GM12878 (cell line): ENCODE measurements around the gene DOP1A. TPM values are rescaled to one million over a fixed set of nuclear protein-coding genes. Genes with fewer than 3 reads are reported as not detected.

Experiments used
- ATAC-seq: fragments of 200-7000 bp; cut with Tn5 transposase; 3 replicates; pipeline ENCODE4 v1.9.1; 2020; ENCODE audit warnings: mild to moderate bottlenecking, moderate library complexity
- BruUV-seq: library from RNA; stranded (reverse); fragments of 400-500 nt; replicated peaks from 2 replicates; lab custom pipeline; 2021; lab: Mats Ljungman, UMichigan
- CTCF ChIA-PET: fragments of 300-600 bp; sonication (Branson Sonifier 250); formaldehyde crosslinking; extraction: SDS; loops from one replicate; lab custom pipeline; 2021; ENCODE audit warnings: inconsistent platforms; lab: Yijun Ruan, JAX
- POLR2A ChIA-PET: fragments of 350-600 bp; formaldehyde crosslinking; extraction: SDS; loops from one replicate; lab custom pipeline; 2021; ENCODE audit warnings: inconsistent platforms; lab: Charles Lee
- RAD21 ChIA-PET: fragments of 300-600 bp; sonication (Branson Sonifier 250); formaldehyde crosslinking; loops from one replicate; lab custom pipeline; 2023; ENCODE audit warnings: antibody characterized with exemption; ENCODE audit not compliant: unreplicated experiment; lab: Charles Lee
- SMC1A ChIA-PET: fragments of 300-600 bp; sonication (Branson Sonifier 250); formaldehyde crosslinking; loops from one replicate; lab custom pipeline; 2023; ENCODE audit not compliant: unreplicated experiment, uncharacterized antibody; lab: Charles Lee
- DNase-seq: peaks from one replicate; pipeline ENCODE4 v3.0.0-alpha.2; 2011; ENCODE audit warnings: low read depth, low spot score
- FAIRE-seq: peaks from 3 replicates; lab custom pipeline; 2011; peaks lifted over from hg19 to GRCh38; lab: Jason Lieb, UNC
- H2AFZ ChIP-seq: 2 replicates; pipeline ENCODE4 v1.6.0; 2011; ENCODE audit warnings: low read depth, low read length, control low read depth; ENCODE audit not compliant: control insufficient read depth
- H3K27ac ChIP-seq: 2 replicates; pipeline ENCODE4 v1.5.1; 2011; ENCODE audit warnings: control low read depth; ENCODE audit not compliant: control insufficient read depth, insufficient read depth
- H3K27me3 ChIP-seq, 2 experiments: replicated peaks in 1 of 2; 2 replicates each; pipeline versions ENCODE4 v1.6.0 to v1.6.1; 2011; ENCODE audit warnings: low read length in 1 of 2; ENCODE audit not compliant: control insufficient read depth in 2 of 2, insufficient read depth in 2 of 2
- H3K36me3 ChIP-seq, 2 experiments: 2 replicates each; pipeline ENCODE4 v1.5.1; 2011; ENCODE audit warnings: low read length in 1 of 2; ENCODE audit not compliant: control insufficient read depth in 2 of 2, insufficient read depth in 2 of 2
- H3K4me1 ChIP-seq: 2 replicates; pipeline ENCODE4 v1.6.1; 2011; ENCODE audit warnings: mild to moderate bottlenecking, low read length, moderate library complexity, mixed read lengths; ENCODE audit not compliant: control insufficient read depth, insufficient read depth
- H3K4me2 ChIP-seq: 2 replicates; pipeline ENCODE4 v1.6.0; 2011; ENCODE audit warnings: control low read depth; ENCODE audit not compliant: control insufficient read depth, insufficient read depth
- H3K4me3 ChIP-seq: fragments of 200-600 bp; sonication (generic); 2 replicates; pipeline ENCODE4 v1.5.1; 2016
- H3K79me2 ChIP-seq: 2 replicates; pipeline ENCODE4 v1.6.0; 2011; ENCODE audit warnings: low read length; ENCODE audit not compliant: control insufficient read depth, insufficient read depth
- H3K9ac ChIP-seq: 2 replicates; pipeline ENCODE4 v1.8.0; 2011; ENCODE audit warnings: low read length, control low read depth, mixed read lengths; ENCODE audit not compliant: control insufficient read depth, insufficient read depth
- H3K9me3 ChIP-seq: replicated peaks from 3 replicates; pipeline ENCODE4 v1.5.1; 2011; ENCODE audit warnings: mild to moderate bottlenecking, low read length; ENCODE audit not compliant: control insufficient read depth, insufficient read depth
- H4K20me1 ChIP-seq: 2 replicates; pipeline ENCODE4 v1.6.0; 2011; ENCODE audit not compliant: control insufficient read depth, insufficient read depth
- ASH2L ChIP-seq: fragments of 300-600, 200-600 bp; sonication (generic); IDR thresholded peaks from 2 replicates; pipeline ENCODE4 v1.6.1; 2017; ENCODE audit warnings: low read depth, mild to moderate bottlenecking, borderline replicate concordance
- CREB1 ChIP-seq: IDR thresholded peaks from 2 replicates; pipeline ENCODE4 v1.6.1; 2012; ENCODE audit warnings: low read depth, mild to moderate bottlenecking, inconsistent platforms
- GATAD2B ChIP-seq: fragments of 450-650 bp; conservative IDR thresholded peaks from 2 replicates; pipeline ENCODE4 v1.6.1; 2017; ENCODE audit warnings: low read depth, mild to moderate bottlenecking, moderate library complexity
- MTA2 ChIP-seq: fragments of 450-650 bp; IDR thresholded peaks from 2 replicates; pipeline ENCODE4 v1.6.1; 2016; ENCODE audit warnings: low read depth, mild to moderate bottlenecking, moderate library complexity
- NR2F1 ChIP-seq: fragments of 450-650 bp; conservative IDR thresholded peaks from 2 replicates; pipeline ENCODE4 v1.6.1; 2017; ENCODE audit warnings: mild to moderate bottlenecking
- PML ChIP-seq: IDR thresholded peaks from 2 replicates; pipeline ENCODE4 v1.6.1; 2012; ENCODE audit warnings: low read length, inconsistent platforms
- POLR2AphosphoS5 ChIP-seq: IDR thresholded peaks from 2 replicates; pipeline ENCODE4 v1.6.1; 2011; ENCODE audit warnings: mild to moderate bottlenecking, low read length, inconsistent platforms
- SREBF1 ChIP-seq: IDR thresholded peaks from 2 replicates; pipeline ENCODE4 v1.6.1; 2012; ENCODE audit warnings: mild to moderate bottlenecking, low read length
- TCF7 ChIP-seq: IDR thresholded peaks from 2 replicates; pipeline ENCODE4 v1.6.1; 2014; ENCODE audit warnings: antibody characterized with exemption, borderline replicate concordance
- WGBS: methylation state at CpG from one replicate; pipeline ENCODE4 v1.1.6; 2016; ENCODE audit warnings: low lambda C conversion rate; ENCODE audit not compliant: insufficient replicate concordance, insufficient coverage; ENCODE audit errors: missing lambda C conversion rate; 5-methylcytosine and 5-hydroxymethylcytosine counted together
- in situ Hi-C: fragments of 300-500 bp; cut with MboI; formaldehyde crosslinking; loops from 9 replicates; pipeline ENCODE4 v1.14.3; 2018; ENCODE audit warnings: mixed read lengths
- intact Hi-C: fragments of 100-400 bp; cut with micrococcal nuclease; formaldehyde crosslinking; loops from one replicate; pipeline ENCODE4 v1.14.2; 2022; ENCODE audit not compliant: unreplicated experiment
- polyA plus RNA-seq, 11 experiments: library from polyadenylated mRNA; depleted of rRNA in 4 of 11; unstranded in 6 of 11; stranded (reverse) in 5 of 11; fragments of >200 nt; fragmentation: Nextera tagmentation in 4 of 11; fragmentation: Illumina TruSeq in 1 of 11; extraction: Ambion mirVana in 4 of 11; extraction: Trizol in 1 of 11; gene quantifications; 1 replicate in 1 of 11; 2 replicates in 10 of 11; pipeline versions ENCODE4 v1.2.1 to v1.2.3, GENCODE V29; 2011 to 2016; ENCODE audit warnings: inconsistent platforms in 2 of 11, missing spikeins in 2 of 11, low read depth in 1 of 11
- total RNA-seq, 4 experiments: library from RNA; depleted of rRNA in 3 of 4; stranded (reverse); fragments of >200 nt in 3 of 4; fragmentation: Illumina TruSeq in 1 of 4; extraction: Trizol in 1 of 4; gene quantifications; 2 replicates each; pipeline versions ENCODE4 v1.2.1 to v1.2.3, GENCODE V29; 2013 to 2021
- TF ChIP-seq, protein P1 (sequence below): fragments of 450-650 bp; IDR thresholded peaks from 2 replicates; pipeline ENCODE4 v1.6.1; 2017; ENCODE audit warnings: mild to moderate bottlenecking, low read depth, inconsistent platforms; ENCODE audit not compliant: poor library complexity, severe bottlenecking
- TF ChIP-seq, protein P2 (sequence below): fragments of 450-650 bp; IDR thresholded peaks from 2 replicates; pipeline ENCODE4 v1.6.1; 2016; ENCODE audit warnings: mild to moderate bottlenecking
- TF ChIP-seq, protein P3 (sequence below): IDR thresholded peaks from 2 replicates; pipeline ENCODE4 v1.6.1; 2011; ENCODE audit warnings: mild to moderate bottlenecking, low read depth, low read length, moderate library complexity; ENCODE audit not compliant: insufficient replicate concordance
- TF ChIP-seq, protein P4 (sequence below): IDR thresholded peaks from 2 replicates; pipeline ENCODE4 v1.6.1; 2011; ENCODE audit warnings: low read depth, low read length, improper control_type of control experiment, borderline replicate concordance
- TF ChIP-seq, protein P5 (sequence below): IDR thresholded peaks from 2 replicates; pipeline ENCODE4 v1.6.1; 2012; ENCODE audit warnings: low read length, inconsistent platforms
- TF ChIP-seq, protein P6 (sequence below): IDR thresholded peaks from 2 replicates; pipeline ENCODE4 v1.6.1; 2012; ENCODE audit warnings: low read depth, low read length, improper control_type of control experiment

Gene DOP1A
- total and polyA plus RNA-seq, 10 of the 15 experiments (the other 5 are each of a cell fraction or from before 2014, with no cell fraction given), result 1.9 to 22.9 (median 10.3) TPM

DNA sequence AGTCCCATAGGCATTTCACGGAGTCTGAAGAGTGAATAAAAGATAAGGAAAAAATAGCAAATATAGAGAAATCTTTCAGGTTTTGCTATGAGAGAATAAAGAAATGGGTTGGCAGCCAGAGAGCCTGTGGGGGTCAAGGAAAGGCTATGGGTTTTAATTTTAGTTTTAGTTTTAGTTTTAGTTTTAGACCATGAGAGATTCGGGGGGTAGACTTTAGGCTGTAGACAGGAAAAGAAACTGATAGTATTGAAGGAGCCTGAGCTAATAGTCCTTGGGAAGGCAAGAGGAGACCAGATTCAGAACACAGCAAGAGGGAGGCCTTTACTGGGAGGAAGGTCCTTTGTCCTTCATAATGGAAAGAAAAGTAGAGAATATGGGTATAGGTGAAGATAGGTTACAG, 19.3 kb downstream of the DOP1A start:
- peak; percentile 96 for ATAC-seq
- in situ Hi-C loops, result no loop called here
- TF ChIP-seq, protein P1, sequence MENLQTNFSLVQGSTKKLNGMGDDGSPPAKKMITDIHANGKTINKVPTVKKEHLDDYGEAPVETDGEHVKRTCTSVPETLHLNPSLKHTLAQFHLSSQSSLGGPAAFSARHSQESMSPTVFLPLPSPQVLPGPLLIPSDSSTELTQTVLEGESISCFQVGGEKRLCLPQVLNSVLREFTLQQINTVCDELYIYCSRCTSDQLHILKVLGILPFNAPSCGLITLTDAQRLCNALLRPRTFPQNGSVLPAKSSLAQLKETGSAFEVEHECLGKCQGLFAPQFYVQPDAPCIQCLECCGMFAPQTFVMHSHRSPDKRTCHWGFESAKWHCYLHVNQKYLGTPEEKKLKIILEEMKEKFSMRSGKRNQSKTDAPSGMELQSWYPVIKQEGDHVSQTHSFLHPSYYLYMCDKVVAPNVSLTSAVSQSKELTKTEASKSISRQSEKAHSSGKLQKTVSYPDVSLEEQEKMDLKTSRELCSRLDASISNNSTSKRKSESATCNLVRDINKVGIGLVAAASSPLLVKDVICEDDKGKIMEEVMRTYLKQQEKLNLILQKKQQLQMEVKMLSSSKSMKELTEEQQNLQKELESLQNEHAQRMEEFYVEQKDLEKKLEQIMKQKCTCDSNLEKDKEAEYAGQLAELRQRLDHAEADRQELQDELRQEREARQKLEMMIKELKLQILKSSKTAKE, result no peak
- peak; percentile 39; the same call in 1 of the 2 replicates for TF ChIP-seq NR2F1
- TF ChIP-seq, protein P2, sequence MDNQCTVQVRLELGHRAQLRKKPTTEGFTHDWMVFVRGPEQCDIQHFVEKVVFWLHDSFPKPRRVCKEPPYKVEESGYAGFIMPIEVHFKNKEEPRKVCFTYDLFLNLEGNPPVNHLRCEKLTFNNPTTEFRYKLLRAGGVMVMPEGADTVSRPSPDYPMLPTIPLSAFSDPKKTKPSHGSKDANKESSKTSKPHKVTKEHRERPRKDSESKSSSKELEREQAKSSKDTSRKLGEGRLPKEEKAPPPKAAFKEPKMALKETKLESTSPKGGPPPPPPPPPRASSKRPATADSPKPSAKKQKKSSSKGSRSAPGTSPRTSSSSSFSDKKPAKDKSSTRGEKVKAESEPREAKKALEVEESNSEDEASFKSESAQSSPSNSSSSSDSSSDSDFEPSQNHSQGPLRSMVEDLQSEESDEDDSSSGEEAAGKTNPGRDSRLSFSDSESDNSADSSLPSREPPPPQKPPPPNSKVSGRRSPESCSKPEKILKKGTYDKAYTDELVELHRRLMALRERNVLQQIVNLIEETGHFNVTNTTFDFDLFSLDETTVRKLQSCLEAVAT, result no peak
- no peak for TF ChIP-seq SREBF1
- peak; percentile 51; the same call in 1 of the 2 replicates for TF ChIP-seq PML
- 0 out of 2 replicates have a peak, but pooled peaks have one; percentile 45 for TF ChIP-seq POLR2AphosphoS5
- TF ChIP-seq ASH2L, result 0 out of 2 replicates have a peak, but pooled peaks have one; percentile 47
- TF ChIP-seq, protein P3, sequence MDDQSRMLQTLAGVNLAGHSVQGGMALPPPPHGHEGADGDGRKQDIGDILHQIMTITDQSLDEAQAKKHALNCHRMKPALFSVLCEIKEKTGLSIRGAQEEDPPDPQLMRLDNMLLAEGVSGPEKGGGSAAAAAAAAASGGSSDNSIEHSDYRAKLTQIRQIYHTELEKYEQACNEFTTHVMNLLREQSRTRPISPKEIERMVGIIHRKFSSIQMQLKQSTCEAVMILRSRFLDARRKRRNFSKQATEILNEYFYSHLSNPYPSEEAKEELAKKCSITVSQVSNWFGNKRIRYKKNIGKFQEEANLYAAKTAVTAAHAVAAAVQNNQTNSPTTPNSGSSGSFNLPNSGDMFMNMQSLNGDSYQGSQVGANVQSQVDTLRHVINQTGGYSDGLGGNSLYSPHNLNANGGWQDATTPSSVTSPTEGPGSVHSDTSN, result no peak
- no peak for TF ChIP-seq CREB1
- no peak for TF ChIP-seq GATAD2B
- TF ChIP-seq, protein P4, sequence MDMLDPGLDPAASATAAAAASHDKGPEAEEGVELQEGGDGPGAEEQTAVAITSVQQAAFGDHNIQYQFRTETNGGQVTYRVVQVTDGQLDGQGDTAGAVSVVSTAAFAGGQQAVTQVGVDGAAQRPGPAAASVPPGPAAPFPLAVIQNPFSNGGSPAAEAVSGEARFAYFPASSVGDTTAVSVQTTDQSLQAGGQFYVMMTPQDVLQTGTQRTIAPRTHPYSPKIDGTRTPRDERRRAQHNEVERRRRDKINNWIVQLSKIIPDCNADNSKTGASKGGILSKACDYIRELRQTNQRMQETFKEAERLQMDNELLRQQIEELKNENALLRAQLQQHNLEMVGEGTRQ, result no peak
- TF ChIP-seq, protein P5, sequence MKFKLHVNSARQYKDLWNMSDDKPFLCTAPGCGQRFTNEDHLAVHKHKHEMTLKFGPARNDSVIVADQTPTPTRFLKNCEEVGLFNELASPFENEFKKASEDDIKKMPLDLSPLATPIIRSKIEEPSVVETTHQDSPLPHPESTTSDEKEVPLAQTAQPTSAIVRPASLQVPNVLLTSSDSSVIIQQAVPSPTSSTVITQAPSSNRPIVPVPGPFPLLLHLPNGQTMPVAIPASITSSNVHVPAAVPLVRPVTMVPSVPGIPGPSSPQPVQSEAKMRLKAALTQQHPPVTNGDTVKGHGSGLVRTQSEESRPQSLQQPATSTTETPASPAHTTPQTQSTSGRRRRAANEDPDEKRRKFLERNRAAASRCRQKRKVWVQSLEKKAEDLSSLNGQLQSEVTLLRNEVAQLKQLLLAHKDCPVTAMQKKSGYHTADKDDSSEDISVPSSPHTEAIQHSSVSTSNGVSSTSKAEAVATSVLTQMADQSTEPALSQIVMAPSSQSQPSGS, result peak; percentile 43; the same call in 1 of the 2 replicates
- no peak for TF ChIP-seq TCF7
- TF ChIP-seq, protein P6, sequence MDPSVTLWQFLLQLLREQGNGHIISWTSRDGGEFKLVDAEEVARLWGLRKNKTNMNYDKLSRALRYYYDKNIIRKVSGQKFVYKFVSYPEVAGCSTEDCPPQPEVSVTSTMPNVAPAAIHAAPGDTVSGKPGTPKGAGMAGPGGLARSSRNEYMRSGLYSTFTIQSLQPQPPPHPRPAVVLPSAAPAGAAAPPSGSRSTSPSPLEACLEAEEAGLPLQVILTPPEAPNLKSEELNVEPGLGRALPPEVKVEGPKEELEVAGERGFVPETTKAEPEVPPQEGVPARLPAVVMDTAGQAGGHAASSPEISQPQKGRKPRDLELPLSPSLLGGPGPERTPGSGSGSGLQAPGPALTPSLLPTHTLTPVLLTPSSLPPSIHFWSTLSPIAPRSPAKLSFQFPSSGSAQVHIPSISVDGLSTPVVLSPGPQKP, result no peak
- TF ChIP-seq MTA2, result no peak

More for the DNA sequence above, 19.3 kb downstream of the DOP1A start:
- Histone ChIP-seq H3K4me3 (peak overlapping the region; percentile 72), H2AFZ (peak overlapping the region; percentile 65), H3K27me3 (no peaks in the 10 kb centered on the region), H3K9ac (peak overlapping the region; percentile 36), H3K27ac (peak overlapping the region; percentile 83), H3K9me3 (no peaks in the 10 kb centered on the region; the same call in 2 of the 3 replicates), H3K79me2 (peaks cover 5% of the 10 kb centered on the region), H4K20me1 (no peaks in the 10 kb centered on the region), H3K36me3 (no peaks in the 10 kb centered on the region), H3K4me1 (no peaks in the 10 kb centered on the region), H3K4me2 (peak overlapping the region; percentile 46)
- intact Hi-C loops, result loop anchor here (2.0 to 5.0 kb wide), 2 partner anchors 16 to 106 kb away; partner anchors contain the start of genes PGM3 and RWDD2A
- SMC1A ChIA-PET, result interaction anchor here (1.2 to 7.7 kb wide), 6 partner anchors 9 to 129 kb away, joined by 3 to 135 read pairs (median 4); partner anchors contain the start of genes DOP1A and UBE3D
- peak; percentile 51 for DNase-seq
- CTCF ChIA-PET, result interaction anchor here (1.2 to 5.4 kb wide), 2 partner anchors 18 to 26 kb away, joined by 3 to 105 read pairs; partner anchors contain the start of genes DOP1A and UBE3D
- POLR2A ChIA-PET, result interaction anchor here (0.9 to 1.3 kb wide), 4 partner anchors 9 to 446 kb away, joined by 3 to 4 read pairs (median 3); partner anchors contain the start of gene DOP1A
- WGBS, result 0% methylated on average over 2 of the region's 2 CpGs
- RAD21 ChIA-PET, result interaction anchor here (1.2 to 3.9 kb wide), 3 partner anchors 15 to 20 kb away, joined by 5 to 34 read pairs (median 9); partner anchors contain the start of genes DOP1A and UBE3D
- BruUV-seq, result no TSS peak
- FAIRE-seq, result peak; percentile 84
